Measurements from ENCODE around the gene REV3L. TPM values are rescaled to one million over a fixed set of nuclear protein-coding genes. Genes with fewer than 3 reads are reported as not detected.

Gene REV3L
- total and polyA plus RNA-seq, 2 of the 8 experiments (the other 6 are each of a cell fraction or from before 2014, with no cell fraction given) = 2.1 to 6.6 TPM

- no peaks in the 10 kb centered on the region for H3K36me3 ChIP-seq (ENCODE audit: control insufficient read depth in 2 of 4, insufficient read depth in 4 of 4, low read length in 3 of 4)
- H3K9me3 ChIP-seq (ENCODE audit: insufficient read depth in 2 of 2, low read depth in 1 of 2, low read length in 1 of 2) = no peaks in the 10 kb centered on the region
- no peak for TF ChIP-seq CEBPB (IDR thresholded peaks at IDR 0.05; ENCODE audit: low read depth, low read length)
- TF ChIP-seq SAP30 (IDR thresholded peaks at IDR 0.05; ENCODE audit: insufficient read depth, insufficient replicate concordance, low read length) = no peak
- TF ChIP-seq E2F6 (IDR thresholded peaks at IDR 0.05) = no peak
- no peak for TF ChIP-seq FOSL1 (IDR thresholded peaks at IDR 0.05; ENCODE audit: insufficient read depth, low read depth, low read length)
- no peak for TF ChIP-seq CBX5 (IDR thresholded peaks at IDR 0.05; ENCODE audit: low read depth, low read length)
- TF ChIP-seq KDM4A (IDR thresholded peaks at IDR 0.05; ENCODE audit: low read depth, low read length, severe bottlenecking) = no peak
Observed at GRCh38 chr6:111439171-111439570, 43.8 kb downstream of the REV3L start.

More at GRCh38 chr6:111439171-111439570, 43.8 kb downstream of the REV3L start:
- Histone ChIP-seq H2BK12ac (ENCODE audit: low read depth, low read length) (no peak overlapping the region), H3K27me3 (replicated peaks in 1 of 4; ENCODE audit: control insufficient read depth in 3 of 4, extremely low read depth in 1 of 4, insufficient read depth in 3 of 4, low read length in 3 of 4) (no peaks in the 10 kb centered on the region), H3K56ac (replicated peaks; ENCODE audit: insufficient read length, low read depth, low read length) (no peak overlapping the region), H2BK5ac (ENCODE audit: low read depth, low read length) (no peak overlapping the region), H3K4me3 (ENCODE audit: extremely low read depth in 1 of 4, insufficient read depth in 2 of 4, low read depth in 3 of 4, low read length in 4 of 4) (no peak overlapping the region), H4K20me1 (replicated peaks in 1 of 2; ENCODE audit: control insufficient read depth in 1 of 2, insufficient read depth in 2 of 2, low read length in 2 of 2) (no peaks in the 10 kb centered on the region), H3K79me2 (ENCODE audit: control insufficient read depth in 1 of 2, insufficient read depth in 2 of 2, low read length in 2 of 2) (0 out of 4 replicates have a peak, but pooled peaks cover 0 to 2% of the 10 kb centered on the region in 2 experiments), H3K4me2 (ENCODE audit: insufficient read depth in 1 of 2, low read depth in 2 of 2, low read length in 2 of 2) (no peak overlapping the region), H3K4me1 (replicated peaks in 1 of 4; ENCODE audit: control insufficient read depth in 3 of 4, insufficient read depth in 4 of 4, low read length in 3 of 4) (no peaks in the 10 kb centered on the region), H3K9ac (replicated peaks in 1 of 4; ENCODE audit: extremely low read depth in 1 of 4, low read depth in 3 of 4, low read length in 3 of 4) (no peak overlapping the region), H4K5ac (ENCODE audit: insufficient read length, low read depth, low read length) (no peak overlapping the region), H4K8ac (ENCODE audit: extremely low read depth, insufficient read depth, low read length) (no peak overlapping the region), H3K14ac (ENCODE audit: insufficient read length) (no peak overlapping the region), H4K91ac (replicated peaks; ENCODE audit: insufficient read length, low read length) (no peak overlapping the region), H2AK5ac (ENCODE audit: low read depth, low read length) (no peak overlapping the region), H3K23ac (ENCODE audit: insufficient read length) (no peak overlapping the region), H3K4ac (replicated peaks; ENCODE audit: insufficient read length, low read depth, low read length) (no peak overlapping the region), H2BK120ac (replicated peaks; ENCODE audit: low read depth, low read length) (no peak overlapping the region), H3K27ac (ENCODE audit: low read depth, low read length) (no peak overlapping the region), H3K79me1 (ENCODE audit: low read depth, low read length) (no peaks in the 10 kb centered on the region), H3K18ac (ENCODE audit: extremely low read depth, low read length) (no peak overlapping the region), H2BK20ac (ENCODE audit: low read length) (no peak overlapping the region), H2BK15ac (ENCODE audit: low read length) (no peak overlapping the region), H2AFZ (ENCODE audit: low read length) (no peak overlapping the region), H3K23me2 (ENCODE audit: low read depth, low read length) (no peaks in the 10 kb centered on the region)
- ChIA-PET CTCF (ENCODE audit: partially characterized antibody) (no interaction called here), POLR2A (ENCODE audit: partially characterized antibody) (no interaction called here)
- FAIRE-seq = no peak
- no peak for DNase-seq (ENCODE audit: low read depth in 1 of 2, low spot score in 2 of 2)
- WGBS, 2 experiments (ENCODE audit: extremely low coverage in 1 of 2, insufficient coverage in 1 of 2, insufficient read length in 1 of 2, insufficient replicate concordance in 2 of 2, low coverage in 1 of 2, low lambda C conversion rate in 2 of 2, missing lambda C conversion rate in 1 of 2) = 82% methylated on average over 4 of the region's 4 CpGs; no CpG with 5 or more reads in 1 of the 2 experiments

All from H1 (cell line).